Measurements from ENCODE around the gene LSM10.

Gene LSM10

GRCh38 chr1:36386265-36387140, 11.2 kb downstream of the LSM10 start:
- no peaks in the 10 kb centered on the region for H3K27me3 ChIP-seq (ENCODE audit: insufficient read depth, low read depth, severe bottlenecking)
- TF ChIP-seq CTCF (IDR thresholded peaks at IDR 0.05; ENCODE audit: low read depth, low read length), result no peak
- peaks cover 4% of the 10 kb centered on the region; the same call in 1 of the 2 replicates for H3K36me3 ChIP-seq
- H3K9me3 ChIP-seq (ENCODE audit: severe bottlenecking), result no peaks in the 10 kb centered on the region
- peak overlapping the region; percentile 91 for H3K27ac ChIP-seq
- peak overlapping the region; percentile 77 for H3K4me3 ChIP-seq (ENCODE audit: low read depth, low read length)
- DNase-seq, result peak; percentile 86

GRCh38 chr1:36385410-36386264, 12.1 kb downstream of the LSM10 start, which contains the start of gene STK40:
TSS of gene STK40 (minus strand) at chr1:36385924. CDS start at chr1:36361332, 24,592 bp downstream.
- no peaks in the 10 kb centered on the region for H3K27me3 ChIP-seq (ENCODE audit: insufficient read depth, low read depth, severe bottlenecking)
- TF ChIP-seq CTCF (IDR thresholded peaks at IDR 0.05; ENCODE audit: low read depth, low read length), result no peak
- H3K4me3 ChIP-seq (ENCODE audit: low read depth, low read length), result peak within 1 kb of the TSS; percentile 95

DNA sequence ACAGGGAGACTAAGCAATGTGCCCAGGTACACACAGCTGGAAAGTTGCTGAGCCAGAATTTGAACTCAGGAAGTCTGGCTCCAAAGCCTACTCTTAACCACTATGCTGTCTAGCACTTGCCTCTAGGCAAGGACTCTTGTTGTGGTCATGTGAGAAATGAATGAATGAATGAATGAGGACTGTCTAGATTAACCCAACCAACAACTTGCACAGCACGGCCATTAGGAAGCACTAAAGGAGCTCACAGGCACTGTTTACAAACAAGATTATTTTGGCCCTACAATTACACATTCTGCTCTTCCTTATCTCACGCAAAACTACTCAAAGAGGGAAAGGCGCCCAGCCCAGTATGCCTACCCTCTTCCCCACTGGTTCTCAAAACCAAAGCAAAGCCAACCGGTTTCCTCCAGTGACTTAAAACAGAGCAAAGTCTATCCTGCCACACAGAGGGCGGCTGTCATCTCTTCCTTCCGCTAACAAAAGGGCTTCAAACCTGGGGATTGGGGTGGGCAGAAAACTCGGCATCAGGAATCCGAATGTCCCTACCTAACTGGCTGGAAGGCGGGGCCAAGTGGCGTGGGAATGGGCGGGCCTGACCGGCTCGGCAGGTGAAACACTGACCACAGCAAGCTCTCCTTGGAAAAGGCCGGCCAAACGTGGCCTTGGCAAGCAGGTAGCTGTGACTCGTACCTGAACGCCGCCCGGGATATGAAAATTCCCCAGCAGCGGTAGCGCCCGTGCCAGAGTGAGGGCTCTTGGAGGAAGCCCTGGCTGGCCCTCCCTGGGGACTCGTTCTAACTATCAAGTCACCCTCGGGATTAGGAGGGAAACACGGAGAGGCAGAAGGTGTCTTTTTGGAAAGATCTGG, 12.9 kb downstream of the LSM10 start:
- no peak for TF ChIP-seq CTCF (IDR thresholded peaks at IDR 0.05; ENCODE audit: low read depth, low read length)
- DNase-seq, result peak; percentile 83
- Histone ChIP-seq H3K27me3 (ENCODE audit: insufficient read depth, low read depth, severe bottlenecking) (no peaks in the 10 kb centered on the region), H3K9me3 (ENCODE audit: severe bottlenecking) (no peaks in the 10 kb centered on the region), H3K27ac (peak overlapping the region; percentile 83), H3K36me3 (peaks cover 5% of the 10 kb centered on the region), H3K4me3 (ENCODE audit: low read depth, low read length) (peak overlapping the region; percentile 95)

More at GRCh38 chr1:36385410-36386264, 12.1 kb downstream of the LSM10 start, which contains the start of gene STK40:
- H3K36me3 ChIP-seq, result peaks cover 3% of the 10 kb centered on the region; the same call in 1 of the 2 replicates
- H3K27ac ChIP-seq, result peak within 1 kb of the TSS; percentile 91
- DNase-seq, result peak; percentile 98
- no peaks in the 10 kb centered on the region for H3K9me3 ChIP-seq (ENCODE audit: severe bottlenecking)

DNA sequence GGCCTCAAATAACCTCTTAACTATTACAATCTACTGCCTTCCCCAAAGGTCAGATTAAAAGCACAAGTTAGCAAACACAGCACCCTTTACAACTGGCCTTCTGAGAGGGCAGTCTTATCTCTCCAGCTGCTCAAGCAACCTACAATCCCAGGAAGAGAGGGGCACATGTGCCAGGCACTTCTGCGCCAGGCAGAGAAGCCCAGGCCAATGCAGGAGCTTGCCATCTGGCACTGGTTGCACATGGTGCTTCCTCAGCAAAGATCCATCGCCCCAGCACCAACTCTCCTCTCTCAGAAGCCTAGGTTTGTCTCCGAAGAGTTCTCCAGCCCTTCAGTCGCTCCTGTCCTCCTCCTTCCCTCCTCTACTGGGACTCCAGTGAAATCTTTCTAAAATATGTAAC, 14.5 kb downstream of the LSM10 start:
- H3K27me3 ChIP-seq (ENCODE audit: insufficient read depth, low read depth, severe bottlenecking), result no peaks in the 10 kb centered on the region
- no peak overlapping the region for H3K4me3 ChIP-seq (ENCODE audit: low read depth, low read length)
- TF ChIP-seq CTCF (IDR thresholded peaks at IDR 0.05; ENCODE audit: low read depth, low read length), result no peak
- no peaks in the 10 kb centered on the region for H3K9me3 ChIP-seq (ENCODE audit: severe bottlenecking)
- H3K27ac ChIP-seq, result no peak overlapping the region
- no peak for DNase-seq
- H3K36me3 ChIP-seq, result peaks cover 7% of the 10 kb centered on the region

- Histone ChIP-seq H3K4me3 (ENCODE audit: low read depth, low read length) (no peak overlapping the region), H3K36me3 (peaks cover 8% of the 10 kb centered on the region), H3K9me3 (ENCODE audit: severe bottlenecking) (no peaks in the 10 kb centered on the region), H3K27me3 (ENCODE audit: insufficient read depth, low read depth, severe bottlenecking) (no peaks in the 10 kb centered on the region), H3K27ac (no peak overlapping the region)
- no peak for DNase-seq
- TF ChIP-seq CTCF (IDR thresholded peaks at IDR 0.05; ENCODE audit: low read depth, low read length), result no peak
Measured at GRCh38 chr1:36382669-36383068, 15.0 kb downstream of the LSM10 start.
